Measurements from ENCODE around the gene ABR. TPM values are rescaled to one million over a fixed set of nuclear protein-coding genes. Genes with fewer than 3 reads are reported as not detected.
"Not testable (repeated sequence)": the region's sequence is repeated elsewhere in the genome, so short reads cannot be mapped to it uniquely, and the experiment has no call there.

Gene ABR
- total RNA-seq, 1 donor from 2014 or later = 76.6 TPM

GRCh38 chr17:1136748-1137147, 43.0 kb downstream of the ABR start:
- H3K36me3 Mint-ChIP-seq (ENCODE audit: low read depth, unreplicated experiment) = peaks cover 10% of the 10 kb centered on the region
- TF ChIP-seq, protein P1, sequence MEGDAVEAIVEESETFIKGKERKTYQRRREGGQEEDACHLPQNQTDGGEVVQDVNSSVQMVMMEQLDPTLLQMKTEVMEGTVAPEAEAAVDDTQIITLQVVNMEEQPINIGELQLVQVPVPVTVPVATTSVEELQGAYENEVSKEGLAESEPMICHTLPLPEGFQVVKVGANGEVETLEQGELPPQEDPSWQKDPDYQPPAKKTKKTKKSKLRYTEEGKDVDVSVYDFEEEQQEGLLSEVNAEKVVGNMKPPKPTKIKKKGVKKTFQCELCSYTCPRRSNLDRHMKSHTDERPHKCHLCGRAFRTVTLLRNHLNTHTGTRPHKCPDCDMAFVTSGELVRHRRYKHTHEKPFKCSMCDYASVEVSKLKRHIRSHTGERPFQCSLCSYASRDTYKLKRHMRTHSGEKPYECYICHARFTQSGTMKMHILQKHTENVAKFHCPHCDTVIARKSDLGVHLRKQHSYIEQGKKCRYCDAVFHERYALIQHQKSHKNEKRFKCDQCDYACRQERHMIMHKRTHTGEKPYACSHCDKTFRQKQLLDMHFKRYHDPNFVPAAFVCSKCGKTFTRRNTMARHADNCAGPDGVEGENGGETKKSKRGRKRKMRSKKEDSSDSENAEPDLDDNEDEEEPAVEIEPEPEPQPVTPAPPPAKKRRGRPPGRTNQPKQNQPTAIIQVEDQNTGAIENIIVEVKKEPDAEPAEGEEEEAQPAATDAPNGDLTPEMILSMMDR (IDR thresholded peaks at IDR 0.05; ENCODE audit: unreplicated experiment) = no peak
- DNase-seq (ENCODE audit: low spot score) = no peak
- no peak overlapping the region for H3K27ac Mint-ChIP-seq (ENCODE audit: unreplicated experiment)
- peaks cover 6% of the 10 kb centered on the region for H3K27me3 Mint-ChIP-seq (ENCODE audit: unreplicated experiment)
- no peaks in the 10 kb centered on the region for H3K9me3 Mint-ChIP-seq (ENCODE audit: unreplicated experiment)
- H3K4me3 Mint-ChIP-seq (ENCODE audit: unreplicated experiment) = no peak overlapping the region
- H3K4me1 Mint-ChIP-seq (ENCODE audit: unreplicated experiment) = peaks cover 5% of the 10 kb centered on the region

- Mint-ChIP-seq H3K9me3 (ENCODE audit: unreplicated experiment) (no peaks in the 10 kb centered on the region), H3K4me1 (ENCODE audit: unreplicated experiment) (peaks cover 5% of the 10 kb centered on the region), H3K4me3 (ENCODE audit: unreplicated experiment) (no peak overlapping the region), H3K27me3 (ENCODE audit: unreplicated experiment) (peaks cover 9% of the 10 kb centered on the region), H3K36me3 (ENCODE audit: low read depth, unreplicated experiment) (peaks cover 8% of the 10 kb centered on the region), H3K27ac (ENCODE audit: unreplicated experiment) (no peak overlapping the region)
- DNase-seq (ENCODE audit: low spot score) = no peak
- TF ChIP-seq, protein P1 (IDR thresholded peaks at IDR 0.05; ENCODE audit: unreplicated experiment) = no peak
Observed at GRCh38 chr17:1134634-1135324, 45.0 kb downstream of the ABR start.

DNA sequence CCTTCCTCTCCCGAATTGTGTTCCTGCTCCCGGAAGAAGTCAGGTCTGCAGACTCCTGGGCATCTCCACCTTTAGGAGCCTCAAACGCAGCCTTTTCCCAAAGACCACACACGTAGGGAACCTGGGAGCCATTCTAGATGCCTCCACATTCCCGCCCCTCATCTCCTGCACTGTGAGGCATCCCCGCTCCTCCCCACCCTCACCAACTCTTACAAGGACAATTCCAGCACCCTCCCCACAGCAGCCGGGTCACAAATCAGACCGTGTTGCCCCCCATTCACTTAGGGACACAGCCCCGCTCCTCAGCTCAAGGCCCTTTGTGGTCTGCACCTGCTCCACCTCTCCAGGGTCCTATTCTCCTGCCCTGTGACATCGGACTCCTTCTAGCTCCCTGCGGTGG, 49.6 kb downstream of the ABR start:
- Mint-ChIP-seq H3K4me3 (ENCODE audit: unreplicated experiment) (no peak overlapping the region), H3K27ac (ENCODE audit: unreplicated experiment) (no peak overlapping the region), H3K4me1 (ENCODE audit: unreplicated experiment) (no peaks in the 10 kb centered on the region), H3K36me3 (ENCODE audit: low read depth, unreplicated experiment) (peaks cover 4% of the 10 kb centered on the region), H3K9me3 (ENCODE audit: unreplicated experiment) (no peaks in the 10 kb centered on the region), H3K27me3 (ENCODE audit: unreplicated experiment) (peaks cover 7% of the 10 kb centered on the region)
- TF ChIP-seq, protein P1 (IDR thresholded peaks at IDR 0.05; ENCODE audit: unreplicated experiment) = no peak
- DNase-seq (ENCODE audit: low spot score) = no peak

GRCh38 chr17:1128463-1128862, 51.3 kb downstream of the ABR start:
- DNase-seq (ENCODE audit: low spot score); H3K9me3 Mint-ChIP-seq (ENCODE audit: unreplicated experiment); H3K36me3 Mint-ChIP-seq (ENCODE audit: low read depth, unreplicated experiment); H3K27ac Mint-ChIP-seq (ENCODE audit: unreplicated experiment); H3K4me1 Mint-ChIP-seq (ENCODE audit: unreplicated experiment); H3K4me3 Mint-ChIP-seq (ENCODE audit: unreplicated experiment): not testable (repeated sequence)
- H3K27me3 Mint-ChIP-seq (ENCODE audit: unreplicated experiment) = peaks cover 11% of the 10 kb centered on the region

DNA sequence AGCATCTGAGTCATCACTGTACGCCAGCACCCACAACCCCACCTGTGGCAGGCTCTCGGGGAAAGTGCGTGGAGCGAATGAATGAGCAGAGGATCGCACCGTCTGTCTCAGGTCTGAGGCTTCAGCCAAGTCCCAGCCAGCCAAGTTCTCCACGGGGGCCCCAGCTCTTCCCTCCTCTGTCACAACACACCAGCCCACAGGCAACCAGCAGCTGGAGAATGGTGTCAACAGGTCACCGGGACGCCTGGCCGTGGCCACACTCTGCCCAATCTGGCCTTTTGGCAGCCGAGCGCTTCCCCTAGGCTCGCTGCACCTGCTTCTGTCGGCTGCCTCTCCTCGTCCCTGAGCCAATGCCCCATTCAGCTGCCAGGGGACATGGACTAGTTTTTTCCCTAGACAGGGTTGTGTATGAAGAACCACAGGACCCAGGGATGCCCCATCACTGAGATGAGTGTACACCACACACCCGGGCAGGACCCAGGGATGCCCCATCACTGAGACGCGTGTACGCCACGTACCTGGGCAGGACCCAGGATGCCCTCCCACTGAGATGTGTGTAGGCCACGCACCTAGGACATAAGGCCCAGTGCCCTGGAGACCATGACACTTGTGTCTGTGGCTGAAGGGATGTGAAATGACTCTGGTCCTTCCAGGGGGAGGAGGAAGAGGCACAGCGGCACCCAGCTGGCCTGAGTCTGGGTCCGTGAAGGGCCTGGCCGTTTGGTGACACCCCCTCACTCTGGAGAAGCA, 52.8 kb downstream of the ABR start:
- H3K27ac Mint-ChIP-seq (ENCODE audit: unreplicated experiment) = no peak overlapping the region
- TF ChIP-seq, protein P1 (IDR thresholded peaks at IDR 0.05; ENCODE audit: unreplicated experiment) = no peak
- no peaks in the 10 kb centered on the region for H3K9me3 Mint-ChIP-seq (ENCODE audit: unreplicated experiment)
- no peak overlapping the region for H3K4me3 Mint-ChIP-seq (ENCODE audit: unreplicated experiment)
- H3K27me3 Mint-ChIP-seq (ENCODE audit: unreplicated experiment) = peaks cover 13% of the 10 kb centered on the region
- no peaks in the 10 kb centered on the region for H3K4me1 Mint-ChIP-seq (ENCODE audit: unreplicated experiment)
- no peak for DNase-seq (ENCODE audit: low spot score)
- peaks cover 1% of the 10 kb centered on the region for H3K36me3 Mint-ChIP-seq (ENCODE audit: low read depth, unreplicated experiment)
